ENCODE measurements around the gene HBS1L. TPM values are rescaled to one million over a fixed set of nuclear protein-coding genes. Genes with fewer than 3 reads are reported as not detected.

Gene HBS1L
- total and polyA plus RNA-seq, 5 donors from 2014 or later, result 49.4 to 109 (median 64.5) TPM

- Mint-ChIP-seq H3K27ac (no peak overlapping the region), H3K27me3 (no peaks in the 10 kb centered on the region), H3K9me3 (peaks cover 0 to 7% (median 2%) of the 10 kb centered on the region in 7 donors), H3K4me3 (no peak overlapping the region), H3K4me1 (peaks cover 0 to 14% (median 0%) of the 10 kb centered on the region in 4 donors), H3K36me3 (peaks cover 44% of the 10 kb centered on the region)
- Histone ChIP-seq H3K9me3 (ENCODE audit: control insufficient read depth in 2 of 2, low read length in 2 of 2) (no peaks in the 10 kb centered on the region), H3K27ac (ENCODE audit: insufficient read depth, low read length, poor library complexity, severe bottlenecking) (no peak overlapping the region), H3K36me3 (ENCODE audit: control insufficient read depth, insufficient read depth, low read length) (peaks cover 35% of the 10 kb centered on the region), H3K4me3 (ENCODE audit: low read depth, low read length) (no peak overlapping the region), H3K4me1 (ENCODE audit: control insufficient read depth, insufficient read depth, low read length, poor library complexity, severe bottlenecking) (no peaks in the 10 kb centered on the region), H3K27me3 (ENCODE audit: control insufficient read depth, insufficient read depth, low read length) (no peaks in the 10 kb centered on the region)
- ATAC-seq (ENCODE audit: low read depth in 2 of 2) (no peak), DNase-seq (no peak)
Measured at GRCh38 chr6:134959603-134960002, 95.0 kb downstream of the HBS1L start.

GRCh38 chr6:134956676-134957075 lies 97.9 kb downstream of the HBS1L start:
- peaks cover 0 to 13% (median 0%) of the 10 kb centered on the region in 4 donors for H3K4me1 Mint-ChIP-seq
- H3K36me3 Mint-ChIP-seq, result peaks cover 21% of the 10 kb centered on the region
- H3K27me3 ChIP-seq (ENCODE audit: control insufficient read depth, insufficient read depth, low read length), result no peaks in the 10 kb centered on the region
- no peak overlapping the region for H3K4me3 ChIP-seq (ENCODE audit: low read depth, low read length)
- no peaks in the 10 kb centered on the region for H3K27me3 Mint-ChIP-seq
- DNase-seq, result no peak
- H3K36me3 ChIP-seq (ENCODE audit: control insufficient read depth, insufficient read depth, low read length), result peaks cover 10% of the 10 kb centered on the region
- no peaks in the 10 kb centered on the region for H3K4me1 ChIP-seq (ENCODE audit: control insufficient read depth, insufficient read depth, low read length, poor library complexity, severe bottlenecking)
- no peak overlapping the region for H3K27ac ChIP-seq (ENCODE audit: insufficient read depth, low read length, poor library complexity, severe bottlenecking)
- H3K27ac Mint-ChIP-seq, result no peak overlapping the region
- no peak overlapping the region for H3K4me3 Mint-ChIP-seq
- H3K9me3 Mint-ChIP-seq, result peaks cover 0 to 7% (median 2%) of the 10 kb centered on the region in 7 donors
- ATAC-seq (ENCODE audit: low read depth in 2 of 2), result no peak
- H3K9me3 ChIP-seq (ENCODE audit: control insufficient read depth in 2 of 2, low read length in 2 of 2), result no peaks in the 10 kb centered on the region

- H3K36me3 ChIP-seq (ENCODE audit: control insufficient read depth, insufficient read depth, low read length), result peaks cover 6% of the 10 kb centered on the region
- Mint-ChIP-seq H3K4me1 (peaks cover 0 to 7% (median 0%) of the 10 kb centered on the region in 4 donors), H3K36me3 (peaks cover 15% of the 10 kb centered on the region), H3K27me3 (no peaks in the 10 kb centered on the region), H3K4me3 (no peak overlapping the region), H3K9me3 (peaks cover 0 to 7% (median 2%) of the 10 kb centered on the region in 7 donors), H3K27ac (no peak overlapping the region)
- no peaks in the 10 kb centered on the region for H3K9me3 ChIP-seq (ENCODE audit: control insufficient read depth in 2 of 2, low read length in 2 of 2)
- H3K4me3 ChIP-seq (ENCODE audit: low read depth, low read length), result no peak overlapping the region
- H3K4me1 ChIP-seq (ENCODE audit: control insufficient read depth, insufficient read depth, low read length, poor library complexity, severe bottlenecking), result no peaks in the 10 kb centered on the region
- DNase-seq, result no peak
- no peak for ATAC-seq (ENCODE audit: low read depth in 2 of 2)
- H3K27ac ChIP-seq (ENCODE audit: insufficient read depth, low read length, poor library complexity, severe bottlenecking), result no peak overlapping the region
- no peaks in the 10 kb centered on the region for H3K27me3 ChIP-seq (ENCODE audit: control insufficient read depth, insufficient read depth, low read length)
Measured at GRCh38 chr6:134956032-134956431, 98.6 kb downstream of the HBS1L start.

GRCh38 chr6:134954272-134955000 lies 100.2 kb downstream of the HBS1L start:
- no peaks in the 10 kb centered on the region for H3K27me3 ChIP-seq (ENCODE audit: control insufficient read depth, insufficient read depth, low read length)
- Mint-ChIP-seq H3K27me3 (no peaks in the 10 kb centered on the region), H3K9me3 (peaks cover 0 to 3% (median 0%) of the 10 kb centered on the region in 7 donors), H3K4me3 (no peak overlapping the region), H3K4me1 (peaks cover 0 to 5% (median 0%) of the 10 kb centered on the region in 4 donors), H3K36me3 (peaks cover 9% of the 10 kb centered on the region), H3K27ac (peak overlapping the region in 1 of 3 donors; percentile 18)
- H3K27ac ChIP-seq (ENCODE audit: insufficient read depth, low read length, poor library complexity, severe bottlenecking), result no peak overlapping the region
- H3K4me3 ChIP-seq (ENCODE audit: low read depth, low read length), result no peak overlapping the region
- H3K4me1 ChIP-seq (ENCODE audit: control insufficient read depth, insufficient read depth, low read length, poor library complexity, severe bottlenecking), result no peaks in the 10 kb centered on the region
- H3K9me3 ChIP-seq (ENCODE audit: control insufficient read depth in 2 of 2, low read length in 2 of 2), result no peaks in the 10 kb centered on the region
- ATAC-seq (ENCODE audit: low read depth in 2 of 2), result no peak
- H3K36me3 ChIP-seq (ENCODE audit: control insufficient read depth, insufficient read depth, low read length), result peaks cover 4% of the 10 kb centered on the region
- no peak for DNase-seq

- Histone ChIP-seq H3K27me3 (ENCODE audit: control insufficient read depth, insufficient read depth, low read length) (no peaks in the 10 kb centered on the region), H3K36me3 (ENCODE audit: control insufficient read depth, insufficient read depth, low read length) (no peaks in the 10 kb centered on the region), H3K4me1 (ENCODE audit: control insufficient read depth, insufficient read depth, low read length, poor library complexity, severe bottlenecking) (no peaks in the 10 kb centered on the region), H3K4me3 (ENCODE audit: low read depth, low read length) (no peak overlapping the region), H3K9me3 (ENCODE audit: control insufficient read depth in 2 of 2, low read length in 2 of 2) (no peaks in the 10 kb centered on the region), H3K27ac (ENCODE audit: insufficient read depth, low read length, poor library complexity, severe bottlenecking) (no peak overlapping the region)
- Mint-ChIP-seq H3K36me3 (no peaks in the 10 kb centered on the region), H3K4me3 (no peak overlapping the region), H3K27me3 (no peaks in the 10 kb centered on the region), H3K9me3 (peaks cover 0 to 2% (median 0%) of the 10 kb centered on the region in 7 donors), H3K4me1 (no peaks in the 10 kb centered on the region), H3K27ac (peak overlapping the region in 1 of 3 donors; percentile 37)
- ATAC-seq (ENCODE audit: low read depth in 2 of 2) (no peak), DNase-seq (no peak)
Measured at GRCh38 chr6:134951494-134952263, 102.9 kb downstream of the HBS1L start.

GRCh38 chr6:134950482-134950881 lies 104.1 kb downstream of the HBS1L start:
- Histone ChIP-seq H3K4me3 (ENCODE audit: low read depth, low read length) (no peak overlapping the region), H3K27ac (ENCODE audit: insufficient read depth, low read length, poor library complexity, severe bottlenecking) (no peak overlapping the region), H3K9me3 (ENCODE audit: control insufficient read depth in 2 of 2, low read length in 2 of 2) (no peaks in the 10 kb centered on the region), H3K4me1 (ENCODE audit: control insufficient read depth, insufficient read depth, low read length, poor library complexity, severe bottlenecking) (no peaks in the 10 kb centered on the region), H3K36me3 (ENCODE audit: control insufficient read depth, insufficient read depth, low read length) (no peaks in the 10 kb centered on the region), H3K27me3 (ENCODE audit: control insufficient read depth, insufficient read depth, low read length) (no peaks in the 10 kb centered on the region)
- H3K27me3 Mint-ChIP-seq, result no peaks in the 10 kb centered on the region
- no peaks in the 10 kb centered on the region for H3K36me3 Mint-ChIP-seq
- no peaks in the 10 kb centered on the region for H3K4me1 Mint-ChIP-seq
- ATAC-seq (ENCODE audit: low read depth in 2 of 2) (no peak), DNase-seq (no peak)
- H3K9me3 Mint-ChIP-seq, result peaks cover 0 to 2% (median 0%) of the 10 kb centered on the region in 7 donors
- no peak overlapping the region for H3K27ac Mint-ChIP-seq
- no peak overlapping the region for H3K4me3 Mint-ChIP-seq

- Mint-ChIP-seq H3K36me3 (no peaks in the 10 kb centered on the region), H3K9me3 (peaks cover 0 to 2% (median 0%) of the 10 kb centered on the region in 7 donors), H3K27me3 (no peaks in the 10 kb centered on the region), H3K27ac (no peak within 1 kb of the TSS), H3K4me1 (no peaks in the 10 kb centered on the region), H3K4me3 (no peak within 1 kb of the TSS)
- DNase-seq (no peak), ATAC-seq (ENCODE audit: low read depth in 2 of 2) (no peak)
- H3K4me1 ChIP-seq (ENCODE audit: control insufficient read depth, insufficient read depth, low read length, poor library complexity, severe bottlenecking), result no peaks in the 10 kb centered on the region
- H3K9me3 ChIP-seq (ENCODE audit: control insufficient read depth in 2 of 2, low read length in 2 of 2), result no peaks in the 10 kb centered on the region
- H3K27me3 ChIP-seq (ENCODE audit: control insufficient read depth, insufficient read depth, low read length), result no peaks in the 10 kb centered on the region
- H3K4me3 ChIP-seq (ENCODE audit: low read depth, low read length), result no peak within 1 kb of the TSS
- no peak within 1 kb of the TSS for H3K27ac ChIP-seq (ENCODE audit: insufficient read depth, low read length, poor library complexity, severe bottlenecking)
- no peaks in the 10 kb centered on the region for H3K36me3 ChIP-seq (ENCODE audit: control insufficient read depth, insufficient read depth, low read length)
Measured at GRCh38 chr6:134949927-134950326, 104.7 kb downstream of the HBS1L start, which contains the start of gene ALDH8A1. ALDH8A1 (minus strand) TSS chr6:134950101; CDS start chr6:134950053, 48 bp downstream.
